Hematopoietic multipotent progenitor cell treated with erythropoietin and hydrocortisone succinate and interleukin-3 and kit ligand, for 6 days (in vitro differentiated cells): Measurements from ENCODE around the gene PTPRN.
"Not testable (repeated sequence)": the region's sequence is repeated elsewhere in the genome, so short reads cannot be mapped to it uniquely, and the experiment has no call there.

Source experiments
- DNase-seq: peaks from one replicate; pipeline ENCODE4 v3.0.0-alpha.2; 2015

Gene PTPRN

DNA sequence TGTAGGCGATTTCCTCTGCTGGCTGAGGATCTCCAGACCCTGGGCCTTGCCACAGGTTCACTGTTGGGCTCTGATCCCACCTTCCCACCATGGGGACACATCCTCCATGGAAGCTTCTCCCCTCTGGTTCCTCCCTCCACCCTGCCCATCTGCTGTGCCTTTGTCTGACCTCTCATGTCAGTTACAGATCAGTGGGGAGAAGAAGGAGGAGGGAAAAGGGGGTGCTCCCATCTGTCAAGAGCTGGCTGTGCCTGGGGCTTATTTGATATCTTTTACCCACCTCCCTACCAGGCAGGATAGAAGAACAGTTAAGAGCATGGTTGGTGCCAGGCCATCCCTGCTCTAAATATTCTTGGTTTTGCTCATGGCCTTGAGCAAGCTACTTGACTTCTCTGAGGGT, 42.3 kb downstream of the PTPRN start:
- DNase-seq, result no peak

GRCh38 chr2:219266232-219266631, 43.0 kb downstream of the PTPRN start:
- no peak for DNase-seq

- no peak for DNase-seq
Measured at GRCh38 chr2:219261024-219261855, 48.0 kb downstream of the PTPRN start.

DNA sequence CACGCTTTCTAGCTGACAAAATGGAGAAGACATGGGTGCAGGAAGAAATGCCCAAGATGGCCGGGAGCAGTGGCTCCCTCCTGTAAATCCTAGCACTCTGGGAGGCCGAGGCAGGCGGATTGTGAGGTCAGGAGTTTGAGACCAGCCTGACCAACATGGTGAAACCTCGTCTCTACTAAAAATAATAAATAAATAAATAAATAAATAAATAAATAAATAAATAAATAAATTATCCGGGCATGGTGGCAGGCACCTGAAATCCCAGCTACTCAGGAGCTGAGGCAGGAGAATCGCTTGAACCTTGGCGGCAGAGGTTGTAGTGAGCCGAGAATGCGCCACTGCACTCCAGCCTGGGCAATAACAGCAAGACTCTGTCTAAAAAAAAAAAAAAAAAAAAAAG, 50.3 kb downstream of the PTPRN start:
- not testable (repeated sequence) for DNase-seq

DNA sequence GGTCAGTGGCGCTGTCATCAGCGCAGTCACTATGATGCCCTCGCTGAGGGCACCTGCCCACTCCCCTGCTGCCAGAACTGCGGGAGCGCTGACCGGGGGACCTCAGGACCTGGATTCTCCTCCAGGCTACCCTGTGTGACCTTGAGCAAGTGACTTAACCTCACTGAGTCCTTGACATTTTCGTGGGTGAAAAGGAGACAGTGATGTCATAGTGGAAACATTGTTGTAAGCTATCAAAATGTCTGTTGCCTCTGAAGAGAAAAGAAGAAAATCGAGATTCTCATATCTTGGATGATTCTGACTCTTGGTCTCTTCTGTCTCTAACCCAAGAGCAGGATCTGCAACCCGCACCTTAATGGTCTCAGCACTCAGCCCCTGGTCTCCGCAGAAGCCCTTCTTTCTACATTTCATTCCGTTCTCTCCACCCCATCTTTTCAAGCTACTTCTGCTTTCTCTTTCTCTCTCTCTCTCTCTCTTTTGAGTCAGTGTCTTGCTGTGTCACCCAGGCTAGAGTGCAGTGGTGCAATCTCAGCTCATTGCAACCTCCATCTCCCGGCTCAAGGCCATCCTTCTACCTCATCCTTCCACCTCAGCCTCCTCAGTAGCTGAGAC, 54.5 kb downstream of the PTPRN start:
- peak; percentile 56 for DNase-seq

- DNase-seq, result peak; percentile 89
Measured at GRCh38 chr2:219253753-219254589, 55.2 kb downstream of the PTPRN start, which contains the start of gene TUBA4A. TSS of gene TUBA4A (minus strand) at chr2:219253918. CDS start at chr2:219253858, 60 bp downstream.

- DNase-seq, result peak; percentile 50
Measured at GRCh38 chr2:219252900-219253752, 56.1 kb downstream of the PTPRN start, which contains the start of gene TUBA4B. TSS of gene TUBA4B (plus strand) at chr2:219253243. CDS start at chr2:219253408, 165 bp downstream.

DNA sequence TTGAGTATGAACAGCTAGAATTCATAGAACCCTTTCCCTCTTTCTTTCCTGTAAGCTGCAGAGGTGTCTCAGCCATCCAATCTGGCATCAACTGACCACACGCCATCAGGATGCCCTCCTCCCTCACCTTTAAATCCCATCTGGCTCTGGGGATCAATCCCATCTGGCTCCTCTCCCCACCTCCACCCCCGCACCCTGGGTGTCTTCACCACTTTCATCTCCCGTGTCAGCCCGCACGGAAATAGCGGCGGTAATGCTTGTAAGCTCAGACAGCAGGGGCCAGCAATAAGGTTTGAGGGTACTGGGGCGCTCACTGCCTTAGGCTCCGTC, 56.7 kb downstream of the PTPRN start:
- DNase-seq, result no peak

GRCh38 chr2:219252084-219252483, 57.1 kb downstream of the PTPRN start:
- no peak for DNase-seq

DNA sequence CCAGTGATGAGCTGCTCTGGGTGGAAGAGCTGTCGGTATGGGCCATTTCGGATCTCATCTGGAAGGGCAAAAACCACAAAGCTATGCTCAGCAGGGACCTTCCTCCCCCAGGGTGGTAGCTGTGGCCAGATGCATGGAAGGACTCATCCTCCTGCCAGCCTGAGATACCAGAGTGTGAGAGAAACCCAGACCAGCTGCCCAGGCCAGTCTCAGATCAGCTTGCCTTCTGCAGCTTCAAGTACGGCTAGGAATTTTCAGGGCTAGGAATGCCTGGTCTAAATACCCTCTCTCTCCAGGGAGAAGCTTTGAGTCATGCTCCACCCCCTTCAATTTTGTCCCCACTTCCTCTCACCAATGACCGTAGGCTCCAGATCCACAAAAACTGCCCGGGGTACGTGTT, 57.5 kb downstream of the PTPRN start:
- no peak for DNase-seq

GRCh38 chr2:219250049-219250781, 59.0 kb downstream of the PTPRN start:
- DNase-seq, result peak; percentile 53

DNA sequence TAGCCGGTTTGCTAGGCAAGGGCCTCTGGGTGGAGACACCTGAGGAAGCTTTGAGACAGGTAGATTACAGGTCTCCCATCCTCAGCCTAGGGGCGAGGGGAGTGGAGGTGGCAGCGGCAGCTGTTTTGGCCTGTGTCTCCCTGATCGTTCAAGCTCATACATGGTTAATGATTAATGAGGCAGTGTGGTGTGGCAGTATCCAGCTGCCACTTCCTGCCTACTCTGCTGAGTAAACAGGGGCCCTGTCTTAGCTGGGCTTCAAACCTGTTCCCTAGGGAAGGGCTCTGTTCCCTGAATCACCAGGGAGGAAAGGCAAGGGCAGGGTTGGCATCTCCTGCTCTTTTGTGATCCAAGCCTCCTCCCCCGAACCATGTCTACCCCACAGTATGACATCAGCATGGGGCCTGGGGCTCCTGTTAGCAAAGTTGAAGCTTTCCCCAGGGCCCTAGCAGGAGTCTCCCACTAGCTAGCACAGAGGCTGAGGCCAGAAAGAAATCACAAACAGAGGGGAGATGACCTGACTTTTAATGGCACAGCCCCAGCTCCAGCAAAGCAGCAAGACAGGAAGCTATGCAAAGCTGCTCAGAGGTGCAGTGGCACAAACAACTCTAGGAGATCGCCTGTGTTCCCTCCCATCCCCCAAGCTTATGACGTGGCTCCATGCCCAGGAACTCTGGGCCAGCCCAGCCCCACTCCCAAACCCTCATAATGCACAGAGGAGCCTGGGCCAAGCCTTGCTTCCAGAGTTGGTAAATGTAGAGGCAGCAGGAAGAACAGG, 59.8 kb downstream of the PTPRN start:
- DNase-seq, result peak; percentile 80

GRCh38 chr2:219248845-219249202, 60.4 kb downstream of the PTPRN start:
- no peak for DNase-seq

GRCh38 chr2:219247678-219248642, 61.2 kb downstream of the PTPRN start:
- peak; percentile 56 for DNase-seq

DNA sequence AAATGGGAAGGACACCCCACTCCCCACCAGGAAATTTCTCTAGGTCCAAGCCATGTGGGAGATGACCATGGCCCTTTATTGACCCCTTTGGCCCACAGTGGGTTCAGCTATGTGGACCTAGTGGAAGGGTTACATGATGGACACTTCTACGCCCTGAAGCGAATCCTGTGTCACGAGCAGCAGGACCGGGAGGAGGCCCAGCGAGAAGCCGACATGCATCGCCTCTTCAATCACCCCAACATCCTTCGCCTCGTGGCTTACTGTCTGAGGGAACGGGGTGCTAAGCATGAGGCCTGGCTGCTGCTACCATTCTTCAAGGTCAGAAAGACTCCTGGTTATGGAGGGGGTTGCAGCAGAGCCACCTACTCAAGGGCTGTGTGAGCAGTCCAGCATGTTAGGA, 62.6 kb downstream of the PTPRN start:
- no peak for DNase-seq

- peak; percentile 39 for DNase-seq
Measured at GRCh38 chr2:219245899-219246230, 63.3 kb downstream of the PTPRN start.

DNA sequence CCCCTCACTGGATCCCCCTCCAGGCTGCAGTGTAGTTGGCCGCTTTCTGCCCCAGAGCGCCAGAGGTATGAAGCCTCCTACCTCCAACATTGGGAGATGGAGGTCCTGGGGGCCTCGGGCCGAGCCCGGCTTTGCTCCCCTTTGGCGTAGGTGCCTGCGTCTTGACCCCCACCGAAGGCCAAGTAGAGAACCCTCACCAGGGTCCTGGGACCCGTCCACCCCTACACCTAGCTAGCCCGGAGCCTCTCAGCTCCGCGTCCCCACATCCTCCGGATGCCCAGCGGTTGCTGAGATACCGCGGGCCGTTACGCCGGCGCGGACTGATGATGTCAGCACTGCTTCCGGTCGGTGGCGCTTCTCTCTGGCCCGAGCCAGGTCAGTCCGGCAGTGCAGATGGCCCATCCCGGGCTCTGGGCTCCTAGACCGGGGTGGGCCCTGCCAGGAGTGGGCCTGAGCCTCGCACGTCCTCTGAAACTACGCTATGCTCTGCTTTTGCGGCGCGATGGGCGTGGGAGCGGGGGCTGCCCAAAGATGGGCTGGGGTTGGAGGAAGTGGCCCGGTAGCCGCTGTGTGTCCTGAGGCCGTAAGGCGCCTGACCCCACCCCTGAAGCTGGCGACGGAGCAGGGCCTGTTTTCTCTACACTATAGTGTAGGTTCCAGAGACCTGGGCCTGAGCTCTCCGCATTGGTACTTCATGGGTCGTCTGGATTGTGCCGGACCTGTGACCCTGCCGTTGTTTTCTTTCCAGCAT, 63.9 kb downstream of the PTPRN start, which contains the start of the genes GLB1L and STK16:
GLB1L (minus strand) TSS at position 297 of the 751 bp plus-strand sequence. CDS start 1,871 bp downstream, outside the sequence.
STK16 (plus strand) TSS at position 332 of the 751 bp plus-strand sequence. CDS start 521 bp downstream, outside the sequence.
- DNase-seq, result peak; percentile 94

GRCh38 chr2:219244789-219245147, 64.4 kb downstream of the PTPRN start:
- no peak for DNase-seq

DNA sequence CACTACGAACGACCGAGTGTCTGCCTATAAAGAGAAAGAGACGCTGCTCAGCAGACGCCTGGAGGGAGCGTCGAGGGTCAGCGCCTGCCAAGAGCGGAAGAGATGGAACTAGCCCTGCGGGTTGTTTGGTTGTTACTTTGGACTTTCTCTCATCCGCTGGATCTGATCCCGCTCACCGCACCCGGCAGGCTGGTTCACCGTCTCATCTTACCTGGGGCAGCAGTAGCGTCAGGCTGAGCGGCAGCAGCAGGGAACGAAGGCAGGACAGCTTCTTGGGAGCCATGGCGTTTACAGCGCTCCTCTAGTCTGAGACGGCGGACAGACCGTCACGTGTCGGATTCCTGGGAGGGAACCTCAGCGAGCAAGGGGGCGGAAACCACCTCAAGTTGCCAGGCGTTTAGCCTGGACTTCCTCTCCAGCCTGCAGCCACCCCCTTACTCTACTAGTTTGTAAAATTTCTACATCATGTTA, 65.9 kb downstream of the PTPRN start:
- peak; percentile 55 for DNase-seq
